H9 (cell line): ENCODE measurements around the gene CLMN. TPM values are rescaled to one million over a fixed set of nuclear protein-coding genes. Genes with fewer than 3 reads are reported as not detected.

Experiments
- DNase-seq: peaks from one replicate; pipeline ENCODE4 v3.0.0-alpha.2; 2017
- H2AFZ ChIP-seq: one replicate; pipeline ENCODE4 v1.6.1; 2013; ENCODE audit warnings: mild to moderate bottlenecking, low read length, control low read depth, moderate library complexity
- H2AK5ac ChIP-seq: 2 replicates; pipeline ENCODE4 v1.6.1; 2013; ENCODE audit warnings: low read length, control low read depth, mixed read lengths; ENCODE audit not compliant: insufficient read length
- H2BK120ac ChIP-seq: one replicate; pipeline ENCODE4 v1.6.1; 2013; ENCODE audit warnings: low read depth, mild to moderate bottlenecking, low read length, control low read depth, inconsistent platforms; ENCODE audit not compliant: poor library complexity, severe bottlenecking
- H2BK12ac ChIP-seq: 2 replicates; pipeline ENCODE4 v1.6.1; 2013; ENCODE audit warnings: low read length, control low read depth, mixed read lengths, low read depth; ENCODE audit not compliant: insufficient read length
- H2BK15ac ChIP-seq: 2 replicates; pipeline ENCODE4 v1.6.1; 2013; ENCODE audit warnings: low read depth, low read length, control low read depth
- H2BK20ac ChIP-seq: one replicate; pipeline ENCODE4 v1.6.1; 2013; ENCODE audit warnings: low read depth, mild to moderate bottlenecking, low read length, control low read depth, inconsistent platforms; ENCODE audit not compliant: poor library complexity, severe bottlenecking
- H2BK5ac ChIP-seq: 2 replicates; pipeline ENCODE4 v1.6.1; 2013; ENCODE audit warnings: low read length, control low read depth, mixed read lengths; ENCODE audit not compliant: insufficient read length
- H3K14ac ChIP-seq: 2 replicates; pipeline ENCODE4 v1.6.1; 2013; ENCODE audit warnings: low read length, control low read depth; ENCODE audit not compliant: insufficient read depth
- H3K18ac ChIP-seq: 2 replicates; pipeline ENCODE4 v1.6.1; 2013; ENCODE audit warnings: low read depth, mild to moderate bottlenecking, mixed read lengths, low read length, control low read depth; ENCODE audit not compliant: insufficient read length
- H3K23ac ChIP-seq: 2 replicates; pipeline ENCODE4 v1.6.1; 2013; ENCODE audit warnings: low read length, control low read depth, mixed read lengths, low read depth; ENCODE audit not compliant: insufficient read length
- H3K23me2 ChIP-seq: 2 replicates; pipeline ENCODE4 v1.6.1; 2013; ENCODE audit warnings: low read depth, mild to moderate bottlenecking, mixed read lengths, low read length, control low read depth; ENCODE audit not compliant: insufficient read length, poor library complexity, severe bottlenecking
- H3K27ac ChIP-seq: 2 replicates; pipeline ENCODE4 v1.5.1; 2013; ENCODE audit warnings: low read length, control low read depth, mixed read lengths, low read depth; ENCODE audit not compliant: insufficient read length
- H3K27me3 ChIP-seq: 2 replicates; pipeline ENCODE4 v1.6.1; 2013; ENCODE audit warnings: low read length, control low read depth, inconsistent platforms; ENCODE audit not compliant: insufficient read depth
- H3K4ac ChIP-seq: 2 replicates; pipeline ENCODE4 v1.6.1; 2013; ENCODE audit warnings: low read depth, mild to moderate bottlenecking, control low read depth, inconsistent platforms, low read length, moderate library complexity
- H3K4me1 ChIP-seq: 2 replicates; pipeline ENCODE4 v1.6.1; 2013; ENCODE audit warnings: low read length, control low read depth, inconsistent platforms; ENCODE audit not compliant: insufficient read depth
- H3K4me2 ChIP-seq: 2 replicates; pipeline ENCODE4 v1.6.1; 2013; ENCODE audit warnings: low read length, control low read depth, mixed read lengths; ENCODE audit not compliant: insufficient read length, insufficient read depth
- H3K56ac ChIP-seq: 2 replicates; pipeline ENCODE4 v1.6.1; 2013; ENCODE audit warnings: low read depth, mild to moderate bottlenecking, mixed read lengths, low read length, control low read depth; ENCODE audit not compliant: insufficient read length
- H3K79me1 ChIP-seq: 2 replicates; pipeline ENCODE4 v1.6.1; 2013; ENCODE audit warnings: low read depth, mild to moderate bottlenecking, moderate library complexity, low read length, control low read depth, inconsistent platforms; ENCODE audit not compliant: insufficient read depth, poor library complexity, severe bottlenecking
- H3K79me2 ChIP-seq: 2 replicates; pipeline ENCODE4 v1.6.1; 2013; ENCODE audit warnings: low read length, control low read depth, inconsistent platforms; ENCODE audit not compliant: insufficient read depth
- H3K9ac ChIP-seq: 2 replicates; pipeline ENCODE4 v1.6.1; 2013; ENCODE audit warnings: low read length, control low read depth, mixed read lengths; ENCODE audit not compliant: insufficient read length; ENCODE audit errors: extremely low read depth
- H3K9me3 ChIP-seq: one replicate; pipeline ENCODE4 v1.6.1; 2013; ENCODE audit warnings: low read depth, low read length, inconsistent platforms; ENCODE audit not compliant: control insufficient read depth
- H3T11ph ChIP-seq: one replicate; pipeline ENCODE4 v1.6.1; 2013; ENCODE audit warnings: mild to moderate bottlenecking, low read length, control low read depth, inconsistent platforms
- H4K20me1 ChIP-seq: one replicate; pipeline ENCODE4 v1.6.1; 2013; ENCODE audit not compliant: control insufficient read depth, insufficient read length, insufficient read depth
- H4K5ac ChIP-seq: 2 replicates; pipeline ENCODE4 v1.6.1; 2013; ENCODE audit warnings: low read depth, mild to moderate bottlenecking, mixed read lengths, low read length, control low read depth; ENCODE audit not compliant: insufficient read length
- H4K8ac ChIP-seq: replicated peaks from 2 replicates; pipeline ENCODE4 v1.6.1; 2013; ENCODE audit warnings: low read length, control low read depth, mixed read lengths, low read depth; ENCODE audit not compliant: insufficient read length
- H4K91ac ChIP-seq: 2 replicates; pipeline ENCODE4 v1.6.1; 2013; ENCODE audit warnings: low read depth, mild to moderate bottlenecking, moderate library complexity, mixed read lengths, low read length, control low read depth; ENCODE audit not compliant: insufficient read length
- H3K27ac Mint-ChIP-seq, 3 experiments: 2 replicates in 2 of 3; 3 replicates in 1 of 3; pipeline ENCODE4 v1.8.0; 2020 to 2021; ENCODE audit warnings: mixed read lengths in 3 of 3, mild to moderate bottlenecking in 1 of 3, moderate library complexity in 1 of 3
- H3K27me3 Mint-ChIP-seq: 2 replicates; pipeline ENCODE4 v1.8.0; 2021; ENCODE audit warnings: low read depth, mild to moderate bottlenecking, moderate library complexity, mixed read lengths
- H3K36me3 Mint-ChIP-seq, 3 experiments: 2 replicates in 2 of 3; 3 replicates in 1 of 3; pipeline ENCODE4 v1.8.0; 2020 to 2021; ENCODE audit warnings: low read depth in 3 of 3, mixed read lengths in 3 of 3; ENCODE audit not compliant: insufficient read depth in 1 of 3
- H3K4me1 Mint-ChIP-seq, 2 experiments: 2 replicates each; pipeline ENCODE4 v1.8.0; 2020; ENCODE audit warnings: mixed read lengths in 2 of 2
- H3K4me3 Mint-ChIP-seq, 2 experiments: 2 replicates in 1 of 2; 3 replicates in 1 of 2; pipeline ENCODE4 v1.8.0; 2020 to 2021; ENCODE audit warnings: mild to moderate bottlenecking in 2 of 2, mixed read lengths in 2 of 2, moderate library complexity in 1 of 2
- H3K9me3 Mint-ChIP-seq, 2 experiments: 2 replicates in 1 of 2; 3 replicates in 1 of 2; pipeline ENCODE4 v1.8.0; 2020; ENCODE audit warnings: mild to moderate bottlenecking in 2 of 2, mixed read lengths in 2 of 2, moderate library complexity in 1 of 2
- CTCF ChIP-seq: fragments of 200-600 bp; sonication (generic); conservative IDR thresholded peaks from 3 replicates; pipeline ENCODE4 v1.8.0; 2021; ENCODE audit warnings: antibody characterized with exemption, mild to moderate bottlenecking
- WGBS: extraction: QIAGEN DNeasy Blood & Tissue Kit; methylation state at CpG from one replicate; pipeline ENCODE4 v1.1.7; 2013; ENCODE audit warnings: missing lambda C conversion rate, low lambda C conversion rate, mixed read lengths; ENCODE audit not compliant: insufficient read length; ENCODE audit errors: extremely low coverage; 5-methylcytosine and 5-hydroxymethylcytosine counted together
- total RNA-seq: library from RNA; stranded (reverse); gene quantifications from 2 replicates; pipeline ENCODE4 v1.2.1, GENCODE V29; 2021

Gene CLMN
- total RNA-seq, 1 experiment from 2014 or later = 7.6 TPM

GRCh38 chr14:95254288-95254687 lies 65.4 kb downstream of the CLMN start:
- Histone ChIP-seq H2BK20ac (no peak overlapping the region), H3K4me1 (peaks cover 20% of the 10 kb centered on the region; the same call in 1 of the 2 replicates), H3K56ac (no peak overlapping the region), H3K27ac (no peak overlapping the region), H3K79me1 (no peaks in the 10 kb centered on the region), H2BK15ac (no peak overlapping the region), H3K27me3 (no peaks in the 10 kb centered on the region), H2BK5ac (no peak overlapping the region), H3K23me2 (no peaks in the 10 kb centered on the region), H2AFZ (no peak overlapping the region), H2BK120ac (no peak overlapping the region), H4K8ac (no peak overlapping the region), H3K9me3 (no peaks in the 10 kb centered on the region), H3K9ac (no peak overlapping the region), H3K79me2 (no peaks in the 10 kb centered on the region; the same call in 1 of the 2 replicates), H3K23ac (no peak overlapping the region), H4K20me1 (no peaks in the 10 kb centered on the region), H2BK12ac (no peak overlapping the region), H3T11ph (no peak overlapping the region), H3K18ac (no peak overlapping the region), H3K4me2 (no peak overlapping the region), H3K4ac (no peak overlapping the region), H4K5ac (no peak overlapping the region), H4K91ac (no peak overlapping the region), H3K14ac (no peak overlapping the region; the same call in 1 of the 2 replicates), H2AK5ac (no peak overlapping the region)
- peak overlapping the region in 1 of 3 experiments; percentile 86; a peak in 3 of 7 replicates for H3K27ac Mint-ChIP-seq
- peak; percentile 23 for DNase-seq
- H3K4me3 Mint-ChIP-seq = peak overlapping the region in 1 of 2 experiments; percentile 27; a peak in 1 of 5 replicates
- H3K9me3 Mint-ChIP-seq = no peaks in the 10 kb centered on the region
- no peaks in the 10 kb centered on the region for H3K36me3 Mint-ChIP-seq
- no peak for TF ChIP-seq CTCF
- no CpG with 5 or more reads among the region's 10 CpGs for WGBS
- peaks cover 5% of the 10 kb centered on the region; the same call in 1 of the 2 replicates for H3K27me3 Mint-ChIP-seq
- H3K4me1 Mint-ChIP-seq = peaks cover 62 to 66% of the 10 kb centered on the region in 2 experiments
